SK-N-SH (cell line): ENCODE results near the gene KASH5. TPM values are rescaled to one million over a fixed set of nuclear protein-coding genes. Genes with fewer than 3 reads are reported as not detected.

Source experiments
- CTCF ChIA-PET: fragments of 300-600, 350-600 bp; formaldehyde crosslinking; extraction: SDS; loops from one replicate; lab custom pipeline; 2021; lab: Yijun Ruan, JAX
- POLR2A ChIA-PET: fragments of 350-600 bp; sonication (Branson Sonifier 250); formaldehyde crosslinking; extraction: SDS; loops from one replicate; lab custom pipeline; 2020; ENCODE audit warnings: antibody characterized with exemption, inconsistent platforms; lab: Yijun Ruan, JAX
- DNase-seq: peaks from one replicate; pipeline ENCODE4 v3.0.0; 2012
- H2AFZ ChIP-seq: fragments of 200-600 bp; sonication (generic); 2 replicates; pipeline ENCODE4 v1.8.1; 2016; ENCODE audit warnings: antibody characterized with exemption, mild to moderate bottlenecking, low read depth
- H3F3A ChIP-seq: fragments of 200-600 bp; sonication (generic); replicated peaks from 2 replicates; pipeline ENCODE3; 2016; ENCODE audit warnings: antibody characterized with exemption, mild to moderate bottlenecking; ENCODE audit not compliant: insufficient read depth
- H3K27ac ChIP-seq, 2 experiments: fragments of 200-500 bp in 1 of 2; fragments of 200-600 bp in 1 of 2; sonication (Bioruptor generic) in 1 of 2; sonication (generic), shearing (Covaris generic) in 1 of 2; 2 replicates each; pipeline versions ENCODE4 v1.5.1 to v1.6.1; 2014 to 2016; ENCODE audit warnings: low read depth in 2 of 2, inconsistent platforms in 1 of 2, low read length in 1 of 2, mild to moderate bottlenecking in 1 of 2, mixed read lengths in 1 of 2
- H3K27me3 ChIP-seq: fragments of 200-600 bp; sonication (generic), shearing (Covaris generic); 2 replicates; pipeline ENCODE4 v1.6.1; 2016; ENCODE audit warnings: mixed run types; ENCODE audit not compliant: insufficient read depth
- H3K36me3 ChIP-seq, 2 experiments: fragments of 200-500 bp in 1 of 2; fragments of 200-600 bp in 1 of 2; sonication (Bioruptor generic) in 1 of 2; sonication (generic) in 1 of 2; replicated peaks in 1 of 2; 2 replicates each; pipeline versions ENCODE3 to v1.5.1; 2014 to 2016; ENCODE audit warnings: low read length in 1 of 2, mild to moderate bottlenecking in 1 of 2; ENCODE audit not compliant: insufficient read depth in 2 of 2, control insufficient read depth in 1 of 2
- H3K4me1 ChIP-seq, 2 experiments: fragments of 200-500 bp in 1 of 2; fragments of 200-600 bp in 1 of 2; sonication (Bioruptor generic) in 1 of 2; sonication (generic), shearing (Covaris generic) in 1 of 2; 2 replicates each; pipeline versions ENCODE4 v1.5.1 to v1.6.1; 2014 to 2016; ENCODE audit warnings: low read depth in 1 of 2, low read length in 1 of 2, mixed run types in 1 of 2; ENCODE audit not compliant: insufficient read depth in 2 of 2, control insufficient read depth in 1 of 2
- H3K4me2 ChIP-seq: fragments of 200-600 bp; sonication (generic), shearing (Covaris generic); 2 replicates; pipeline ENCODE4 v1.6.1; 2017; ENCODE audit warnings: mixed run types
- H3K4me3 ChIP-seq, 2 experiments: fragments of 200-500 bp in 1 of 2; fragments of 200-600 bp in 1 of 2; sonication (Bioruptor generic) in 1 of 2; sonication (generic), shearing (Covaris generic) in 1 of 2; 2 replicates each; pipeline versions ENCODE4 v1.5.1 to v1.8.1; 2014 to 2016; ENCODE audit warnings: low read depth in 2 of 2, inconsistent platforms in 1 of 2, low read length in 1 of 2, mild to moderate bottlenecking in 1 of 2, mixed read lengths in 1 of 2, moderate library complexity in 1 of 2
- H3K79me2 ChIP-seq: fragments of 200-600 bp; sonication (generic); 2 replicates; pipeline ENCODE4 v1.8.1; 2017; ENCODE audit warnings: mild to moderate bottlenecking; ENCODE audit not compliant: insufficient read depth
- H3K9ac ChIP-seq: fragments of 200-600 bp; sonication (generic); 2 replicates; pipeline ENCODE4 v1.6.1; 2017; ENCODE audit warnings: mixed run types
- H3K9me2 ChIP-seq: fragments of 200-600 bp; sonication (generic); 2 replicates; pipeline ENCODE4 v1.6.1; 2017; ENCODE audit warnings: mixed run types
- H3K9me3 ChIP-seq: fragments of 200-600 bp; sonication (generic); 2 replicates; pipeline ENCODE4 v1.6.1; 2017; ENCODE audit warnings: mixed run types, mild to moderate bottlenecking, moderate library complexity
- H4K20me1 ChIP-seq: fragments of 200-600 bp; sonication (generic); 2 replicates; pipeline ENCODE4 v1.6.1; 2017; ENCODE audit warnings: mild to moderate bottlenecking, mixed run types; ENCODE audit not compliant: insufficient read depth
- ELF1 ChIP-seq: IDR thresholded peaks from 2 replicates; pipeline ENCODE4 v1.4.0; 2012
- EP300 ChIP-seq, 2 experiments: IDR thresholded peaks; 2 replicates each; pipeline versions ENCODE4 v1.4.0 to v1.6.1; 2012; ENCODE audit warnings: borderline replicate concordance in 1 of 2, low read depth in 1 of 2, low read length in 1 of 2
- FOSL2 ChIP-seq: IDR thresholded peaks from 2 replicates; pipeline ENCODE4 v1.4.0; 2012; ENCODE audit warnings: low read depth, mild to moderate bottlenecking, moderate library complexity, borderline replicate concordance
- FOXM1 ChIP-seq: IDR thresholded peaks from 2 replicates; pipeline ENCODE4 v1.4.0; 2012; ENCODE audit warnings: low read depth, mild to moderate bottlenecking
- GABPA ChIP-seq: IDR thresholded peaks from 2 replicates; pipeline ENCODE4 v1.4.0; 2012; ENCODE audit warnings: low read depth, mild to moderate bottlenecking
- GATA2 ChIP-seq: sonication (generic); formaldehyde crosslinking; IDR thresholded peaks from 2 replicates; pipeline ENCODE4 v1.5.0; 2020; ENCODE audit warnings: mild to moderate bottlenecking, missing genetic modification reagents
- MEF2A ChIP-seq: IDR thresholded peaks from 2 replicates; pipeline ENCODE4 v1.4.0; 2012; ENCODE audit warnings: low read depth, borderline replicate concordance
- MXI1 ChIP-seq: IDR thresholded peaks from 2 replicates; pipeline ENCODE4 v1.6.1; 2012; ENCODE audit warnings: mild to moderate bottlenecking, low read depth, low read length, improper control_type of control experiment
- NRF1 ChIP-seq: IDR thresholded peaks from 2 replicates; pipeline ENCODE4 v1.6.1; 2012; ENCODE audit warnings: low read depth, mild to moderate bottlenecking, low read length
- POLR2AphosphoS5 ChIP-seq: IDR thresholded peaks from 2 replicates; pipeline ENCODE4 v1.6.1; 2012; ENCODE audit warnings: low read depth, low read length
- RAD21 ChIP-seq: IDR thresholded peaks from 2 replicates; pipeline ENCODE4 v1.6.1; 2012; ENCODE audit warnings: mild to moderate bottlenecking, low read length
- RCOR1 ChIP-seq: fragments of 150-350 bp; IDR thresholded peaks from 2 replicates; pipeline ENCODE4 v1.6.1; 2017; ENCODE audit warnings: antibody characterized with exemption, low read length
- RFX5 ChIP-seq: IDR thresholded peaks from 2 replicates; pipeline ENCODE4 v1.6.1; 2012; ENCODE audit warnings: mild to moderate bottlenecking, improper control_type of control experiment, low read length
- SIN3A ChIP-seq: IDR thresholded peaks from 2 replicates; pipeline ENCODE4 v1.6.1; 2012; ENCODE audit warnings: low read depth, mild to moderate bottlenecking, low read length, moderate library complexity, borderline replicate concordance
- SMC3 ChIP-seq: IDR thresholded peaks from 2 replicates; pipeline ENCODE4 v1.6.1; 2012; ENCODE audit warnings: low read depth, low read length, improper control_type of control experiment
- TAF1 ChIP-seq: IDR thresholded peaks from 2 replicates; pipeline ENCODE4 v1.6.1; 2012; ENCODE audit warnings: low read depth, mild to moderate bottlenecking, low read length, moderate library complexity, borderline replicate concordance
- TCF12 ChIP-seq: IDR thresholded peaks from 2 replicates; pipeline ENCODE4 v1.4.0; 2012
- TEAD4 ChIP-seq: IDR thresholded peaks from 2 replicates; pipeline ENCODE4 v1.4.0; 2012; ENCODE audit warnings: mild to moderate bottlenecking, borderline replicate concordance; ENCODE audit not compliant: insufficient read depth
- YY1 ChIP-seq: IDR thresholded peaks from 2 replicates; pipeline ENCODE4 v1.4.0; 2012; ENCODE audit warnings: low read depth, mild to moderate bottlenecking
- WGBS: methylation state at CpG from one replicate; pipeline ENCODE4 v1.1.6; 2017; ENCODE audit warnings: low lambda C conversion rate; 5-methylcytosine and 5-hydroxymethylcytosine counted together
- polyA plus RNA-seq, 3 experiments: library from polyadenylated mRNA; depleted of rRNA; stranded (reverse); fragments of >200 nt; gene quantifications; 2 replicates each; pipeline ENCODE4 v1.2.3, GENCODE V29; 2012
- TF ChIP-seq, protein P1 (sequence below): IDR thresholded peaks from 2 replicates; pipeline ENCODE4 v1.4.0; 2012; ENCODE audit warnings: low read depth, borderline replicate concordance
- TF ChIP-seq, protein P2 (sequence below): IDR thresholded peaks from 2 replicates; pipeline ENCODE4 v1.4.0; 2012; ENCODE audit warnings: low read depth, borderline replicate concordance
- TF ChIP-seq, protein P3 (sequence below): fragments of 150-350 bp; IDR thresholded peaks from 2 replicates; pipeline ENCODE4 v1.6.1; 2017; ENCODE audit warnings: antibody characterized with exemption, low read length, low read depth, borderline replicate concordance
- TF ChIP-seq, protein P4 (sequence below): IDR thresholded peaks from 2 replicates; pipeline ENCODE4; 2012
- TF ChIP-seq, protein P5 (sequence below): IDR thresholded peaks from 2 replicates; pipeline ENCODE4 v1.4.0; 2012; ENCODE audit warnings: low read depth
- TF ChIP-seq, protein P6 (sequence below): fragments of 200-600 bp; sonication (generic); IDR thresholded peaks from 2 replicates; pipeline ENCODE4 v1.6.1; 2017; ENCODE audit warnings: antibody characterized with exemption, mild to moderate bottlenecking, moderate library complexity

KASH5 gene
- polyA plus RNA-seq, 1 of the 3 experiments (the other 2 are of a cell fraction), result 0.20 TPM

DNA sequence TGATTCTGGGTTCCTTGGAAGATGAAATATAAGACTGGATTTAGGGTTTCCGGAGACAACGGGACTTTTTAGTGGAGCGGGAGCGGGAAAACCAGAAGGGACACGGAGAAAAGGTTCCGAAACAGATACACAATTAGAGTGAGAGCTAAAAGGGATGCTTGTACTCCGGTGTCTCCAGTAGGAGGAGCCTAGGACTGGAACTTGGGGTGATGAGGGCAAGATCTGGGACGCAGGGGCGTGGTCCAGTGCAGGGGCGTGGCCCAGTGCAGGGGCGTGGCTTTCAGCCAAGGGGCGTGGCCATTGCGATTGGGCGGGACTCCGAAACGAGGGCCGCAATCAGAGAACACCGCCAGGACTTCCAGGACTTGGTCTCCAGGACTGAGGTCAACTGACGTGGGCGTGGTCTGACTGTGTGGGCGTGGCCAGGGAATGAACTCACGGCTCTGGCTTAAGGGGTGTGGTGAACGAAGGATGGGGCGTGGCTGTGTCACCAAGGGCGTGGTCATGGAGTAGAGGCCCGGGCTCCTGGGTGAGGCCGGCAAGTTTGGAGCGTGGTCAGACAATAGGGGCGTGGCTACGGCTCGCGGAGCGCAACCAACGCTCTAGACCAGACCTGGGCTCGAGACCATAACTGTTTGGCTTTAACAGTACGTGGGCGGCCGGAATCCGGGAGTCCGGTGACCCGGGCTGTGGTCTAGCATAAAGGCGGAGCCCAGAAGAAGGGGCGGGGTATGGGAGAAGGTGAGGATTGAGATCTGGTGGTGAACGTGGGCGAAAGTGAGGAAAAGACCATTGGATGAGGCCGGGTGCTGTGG is 24.6 kb upstream of the KASH5 start, which contains the start of gene DKKL1:
Gene DKKL1, plus strand, starts transcription at position 610 of the 815 bp plus-strand sequence. Its CDS starts 122 bp downstream, at position 732.
- Histone ChIP-seq H3K27ac (peak within 1 kb of the TSS; percentile 34 to 86), H3K4me2 (peak within 1 kb of the TSS; percentile 94), H3F3A (peaks cover 4% of the 10 kb centered on the region), H3K79me2 (peaks cover 36% of the 10 kb centered on the region), H4K20me1 (no peaks in the 10 kb centered on the region), H3K9ac (peak within 1 kb of the TSS; percentile 99), H3K4me3 (peak within 1 kb of the TSS; percentile 64 to 91), H3K36me3 (peaks cover 4 to 11% of the 10 kb centered on the region in 2 experiments), H2AFZ (peak within 1 kb of the TSS; percentile 95), H3K27me3 (no peaks in the 10 kb centered on the region), H3K9me3 (no peaks in the 10 kb centered on the region), H3K4me1 (no peaks in the 10 kb centered on the region; a peak in 1 of 4 replicates), H3K9me2 (no peaks in the 10 kb centered on the region)
- CTCF ChIA-PET, result interaction anchor here (0.8 to 1.2 kb wide), 2 partner anchors 13 to 79 kb away, joined by 3 read pairs; no protein-coding TSS in a partner anchor
- WGBS, result 3% methylated on average over 42 of the region's 46 CpGs
- POLR2A ChIA-PET, result no interaction called here
- peak; percentile 89 for TF ChIP-seq MXI1
- no peak for TF ChIP-seq FOXM1
- no peak for TF ChIP-seq TCF12
- TF ChIP-seq NRF1, result no peak
- TF ChIP-seq SIN3A, result peak; percentile 39; the same call in 1 of the 2 replicates
- no peak for TF ChIP-seq YY1
- TF ChIP-seq SMC3, result no peak
- TF ChIP-seq, protein P1, sequence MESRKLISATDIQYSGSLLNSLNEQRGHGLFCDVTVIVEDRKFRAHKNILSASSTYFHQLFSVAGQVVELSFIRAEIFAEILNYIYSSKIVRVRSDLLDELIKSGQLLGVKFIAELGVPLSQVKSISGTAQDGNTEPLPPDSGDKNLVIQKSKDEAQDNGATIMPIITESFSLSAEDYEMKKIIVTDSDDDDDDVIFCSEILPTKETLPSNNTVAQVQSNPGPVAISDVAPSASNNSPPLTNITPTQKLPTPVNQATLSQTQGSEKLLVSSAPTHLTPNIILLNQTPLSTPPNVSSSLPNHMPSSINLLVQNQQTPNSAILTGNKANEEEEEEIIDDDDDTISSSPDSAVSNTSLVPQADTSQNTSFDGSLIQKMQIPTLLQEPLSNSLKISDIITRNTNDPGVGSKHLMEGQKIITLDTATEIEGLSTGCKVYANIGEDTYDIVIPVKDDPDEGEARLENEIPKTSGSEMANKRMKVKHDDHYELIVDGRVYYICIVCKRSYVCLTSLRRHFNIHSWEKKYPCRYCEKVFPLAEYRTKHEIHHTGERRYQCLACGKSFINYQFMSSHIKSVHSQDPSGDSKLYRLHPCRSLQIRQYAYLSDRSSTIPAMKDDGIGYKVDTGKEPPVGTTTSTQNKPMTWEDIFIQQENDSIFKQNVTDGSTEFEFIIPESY, result no peak
- TF ChIP-seq GABPA, result no peak
- no peak for TF ChIP-seq MEF2A
- TF ChIP-seq EP300 (IDR thresholded peaks at IDR 0.05; ENCODE audit: borderline replicate concordance in 1 of 2, low read depth in 1 of 2, low read length in 1 of 2), result no peak
- TF ChIP-seq TAF1, result 0 out of 2 replicates have a peak, but pooled peaks have one; percentile 9
- no peak for TF ChIP-seq RCOR1
- TF ChIP-seq TEAD4, result no peak
- TF ChIP-seq, protein P2, sequence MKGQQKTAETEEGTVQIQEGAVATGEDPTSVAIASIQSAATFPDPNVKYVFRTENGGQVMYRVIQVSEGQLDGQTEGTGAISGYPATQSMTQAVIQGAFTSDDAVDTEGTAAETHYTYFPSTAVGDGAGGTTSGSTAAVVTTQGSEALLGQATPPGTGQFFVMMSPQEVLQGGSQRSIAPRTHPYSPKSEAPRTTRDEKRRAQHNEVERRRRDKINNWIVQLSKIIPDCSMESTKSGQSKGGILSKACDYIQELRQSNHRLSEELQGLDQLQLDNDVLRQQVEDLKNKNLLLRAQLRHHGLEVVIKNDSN, result no peak
- TF ChIP-seq, protein P3, sequence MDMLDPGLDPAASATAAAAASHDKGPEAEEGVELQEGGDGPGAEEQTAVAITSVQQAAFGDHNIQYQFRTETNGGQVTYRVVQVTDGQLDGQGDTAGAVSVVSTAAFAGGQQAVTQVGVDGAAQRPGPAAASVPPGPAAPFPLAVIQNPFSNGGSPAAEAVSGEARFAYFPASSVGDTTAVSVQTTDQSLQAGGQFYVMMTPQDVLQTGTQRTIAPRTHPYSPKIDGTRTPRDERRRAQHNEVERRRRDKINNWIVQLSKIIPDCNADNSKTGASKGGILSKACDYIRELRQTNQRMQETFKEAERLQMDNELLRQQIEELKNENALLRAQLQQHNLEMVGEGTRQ, result no peak
- no peak for TF ChIP-seq GATA2 (CRISPR knock-in tag)
- TF ChIP-seq RFX5, result peak; percentile 61
- TF ChIP-seq, protein P4, sequence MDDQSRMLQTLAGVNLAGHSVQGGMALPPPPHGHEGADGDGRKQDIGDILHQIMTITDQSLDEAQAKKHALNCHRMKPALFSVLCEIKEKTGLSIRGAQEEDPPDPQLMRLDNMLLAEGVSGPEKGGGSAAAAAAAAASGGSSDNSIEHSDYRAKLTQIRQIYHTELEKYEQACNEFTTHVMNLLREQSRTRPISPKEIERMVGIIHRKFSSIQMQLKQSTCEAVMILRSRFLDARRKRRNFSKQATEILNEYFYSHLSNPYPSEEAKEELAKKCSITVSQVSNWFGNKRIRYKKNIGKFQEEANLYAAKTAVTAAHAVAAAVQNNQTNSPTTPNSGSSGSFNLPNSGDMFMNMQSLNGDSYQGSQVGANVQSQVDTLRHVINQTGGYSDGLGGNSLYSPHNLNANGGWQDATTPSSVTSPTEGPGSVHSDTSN, result no peak
- TF ChIP-seq RAD21, result peak; percentile 30
- TF ChIP-seq, protein P5, sequence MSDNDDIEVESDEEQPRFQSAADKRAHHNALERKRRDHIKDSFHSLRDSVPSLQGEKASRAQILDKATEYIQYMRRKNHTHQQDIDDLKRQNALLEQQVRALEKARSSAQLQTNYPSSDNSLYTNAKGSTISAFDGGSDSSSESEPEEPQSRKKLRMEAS, result peak; percentile 72; the same call in 1 of the 2 replicates
- TF ChIP-seq, protein P6, sequence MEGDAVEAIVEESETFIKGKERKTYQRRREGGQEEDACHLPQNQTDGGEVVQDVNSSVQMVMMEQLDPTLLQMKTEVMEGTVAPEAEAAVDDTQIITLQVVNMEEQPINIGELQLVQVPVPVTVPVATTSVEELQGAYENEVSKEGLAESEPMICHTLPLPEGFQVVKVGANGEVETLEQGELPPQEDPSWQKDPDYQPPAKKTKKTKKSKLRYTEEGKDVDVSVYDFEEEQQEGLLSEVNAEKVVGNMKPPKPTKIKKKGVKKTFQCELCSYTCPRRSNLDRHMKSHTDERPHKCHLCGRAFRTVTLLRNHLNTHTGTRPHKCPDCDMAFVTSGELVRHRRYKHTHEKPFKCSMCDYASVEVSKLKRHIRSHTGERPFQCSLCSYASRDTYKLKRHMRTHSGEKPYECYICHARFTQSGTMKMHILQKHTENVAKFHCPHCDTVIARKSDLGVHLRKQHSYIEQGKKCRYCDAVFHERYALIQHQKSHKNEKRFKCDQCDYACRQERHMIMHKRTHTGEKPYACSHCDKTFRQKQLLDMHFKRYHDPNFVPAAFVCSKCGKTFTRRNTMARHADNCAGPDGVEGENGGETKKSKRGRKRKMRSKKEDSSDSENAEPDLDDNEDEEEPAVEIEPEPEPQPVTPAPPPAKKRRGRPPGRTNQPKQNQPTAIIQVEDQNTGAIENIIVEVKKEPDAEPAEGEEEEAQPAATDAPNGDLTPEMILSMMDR, result peak; percentile 33
- no peak for TF ChIP-seq FOSL2
- peak; percentile 67; the same call in 1 of the 2 replicates for TF ChIP-seq POLR2AphosphoS5
- no peak for TF ChIP-seq ELF1
- peak; percentile 89 for DNase-seq
